H1 (cell line): ENCODE measurements around the gene SLC16A5. TPM values are rescaled to one million over a fixed set of nuclear protein-coding genes. Genes with fewer than 3 reads are reported as not detected.
A peak's percentile ranks its signal among the peaks of the same experiment; 100 is the strongest.

Source experiments
- CTCF ChIA-PET: fragments of 300-600 bp; sonication (Branson Sonifier 250); formaldehyde crosslinking; loops from one replicate; lab custom pipeline; 2021; ENCODE audit not compliant: partially characterized antibody; lab: Charles Lee
- POLR2A ChIA-PET: fragments of 300-600 bp; sonication (Branson Sonifier 250); formaldehyde crosslinking; loops from one replicate; lab custom pipeline; 2021; ENCODE audit warnings: inconsistent platforms; ENCODE audit not compliant: partially characterized antibody; lab: Charles Lee
- DNase-seq, 2 experiments: peaks; one replicate each; pipeline versions ENCODE4 v3.0.0 to v3.0.0-alpha.2; 2010 to 2022; ENCODE audit warnings: low spot score in 2 of 2, low read depth in 1 of 2, mixed read lengths in 1 of 2
- FAIRE-seq: peaks from 2 replicates; lab custom pipeline; 2011; peaks lifted over from hg19 to GRCh38; lab: Jason Lieb, UNC
- H2AFZ ChIP-seq: 2 replicates; pipeline ENCODE4 v1.8.1; 2012; ENCODE audit warnings: low read length, inconsistent platforms
- H2AK5ac ChIP-seq: 2 replicates; pipeline ENCODE4 v1.6.1; 2013; ENCODE audit warnings: low read depth, low read length
- H2BK120ac ChIP-seq: replicated peaks from 2 replicates; pipeline ENCODE3; 2013; ENCODE audit warnings: low read depth, low read length, inconsistent platforms
- H2BK12ac ChIP-seq: 2 replicates; pipeline ENCODE4 v1.6.1; 2013; ENCODE audit warnings: low read depth, low read length
- H2BK15ac ChIP-seq: 2 replicates; pipeline ENCODE4 v1.6.1; 2013; ENCODE audit warnings: low read length
- H2BK20ac ChIP-seq: 2 replicates; pipeline ENCODE4 v1.6.1; 2013; ENCODE audit warnings: low read length
- H2BK5ac ChIP-seq: 2 replicates; pipeline ENCODE4 v1.6.1; 2013; ENCODE audit warnings: low read depth, low read length
- H3K14ac ChIP-seq: 2 replicates; pipeline ENCODE4 v1.6.1; 2013; ENCODE audit warnings: inconsistent platforms; ENCODE audit not compliant: insufficient read length
- H3K18ac ChIP-seq: 2 replicates; pipeline ENCODE4 v1.6.1; 2013; ENCODE audit warnings: low read length; ENCODE audit errors: extremely low read depth
- H3K23ac ChIP-seq: 2 replicates; pipeline ENCODE4 v1.6.1; 2013; ENCODE audit warnings: inconsistent platforms; ENCODE audit not compliant: insufficient read length
- H3K23me2 ChIP-seq: 2 replicates; pipeline ENCODE4 v1.6.1; 2013; ENCODE audit warnings: low read depth, low read length
- H3K27ac ChIP-seq: 2 replicates; pipeline ENCODE4 v1.6.1; 2011; ENCODE audit warnings: low read depth, low read length, inconsistent platforms
- H3K27me3 ChIP-seq, 4 experiments: replicated peaks in 1 of 4; 1 replicate in 1 of 4; 2 replicates in 3 of 4; pipeline versions ENCODE4 v1.6.1 to v1.8.1; 2011 to 2013; ENCODE audit warnings: low read length in 3 of 4, mild to moderate bottlenecking in 3 of 4, inconsistent platforms in 2 of 4, mixed read lengths in 2 of 4, moderate library complexity in 1 of 4; ENCODE audit not compliant: control insufficient read depth in 3 of 4, insufficient read depth in 3 of 4; ENCODE audit errors: extremely low read depth in 1 of 4
- H3K36me3 ChIP-seq, 4 experiments: 2 replicates each; pipeline versions ENCODE4 v1.6.1 to v1.8.1; 2011 to 2013; ENCODE audit warnings: mild to moderate bottlenecking in 4 of 4, low read length in 3 of 4, moderate library complexity in 2 of 4, control low read depth in 1 of 4, inconsistent platforms in 1 of 4; ENCODE audit not compliant: insufficient read depth in 4 of 4, control insufficient read depth in 2 of 4
- H3K4ac ChIP-seq: replicated peaks from 2 replicates; pipeline ENCODE3; 2013; ENCODE audit warnings: low read length, low read depth, mixed read lengths, inconsistent platforms; ENCODE audit not compliant: insufficient read length
- H3K4me1 ChIP-seq, 4 experiments: replicated peaks in 1 of 4; 1 replicate in 1 of 4; 2 replicates in 3 of 4; pipeline versions ENCODE4 v1.6.1 to v1.8.1; 2011 to 2013; ENCODE audit warnings: low read length in 3 of 4, inconsistent platforms in 2 of 4, mixed read lengths in 1 of 4; ENCODE audit not compliant: insufficient read depth in 4 of 4, control insufficient read depth in 3 of 4
- H3K4me2 ChIP-seq, 2 experiments: 2 replicates each; pipeline versions ENCODE4 v1.6.1 to v1.8.1; 2011 to 2013; ENCODE audit warnings: low read depth in 2 of 2, low read length in 2 of 2, control low read depth in 1 of 2, inconsistent platforms in 1 of 2, mild to moderate bottlenecking in 1 of 2; ENCODE audit not compliant: insufficient read depth in 1 of 2
- H3K4me3 ChIP-seq, 4 experiments: fragments of 200-600, 300-600 bp in 1 of 4; sonication (generic), shearing (Covaris generic), sonication (Bioruptor Twin) in 1 of 4; 2 replicates each; pipeline versions ENCODE4 v1.5.1 to v1.8.1; 2011 to 2016; ENCODE audit warnings: low read length in 4 of 4, low read depth in 3 of 4, control low read depth in 2 of 4, inconsistent platforms in 2 of 4, mild to moderate bottlenecking in 2 of 4, mixed read lengths in 1 of 4, moderate library complexity in 1 of 4; ENCODE audit not compliant: insufficient read depth in 2 of 4; ENCODE audit errors: extremely low read depth in 1 of 4
- H3K56ac ChIP-seq: replicated peaks from 2 replicates; pipeline ENCODE3; 2013; ENCODE audit warnings: low read depth, mild to moderate bottlenecking, mixed read lengths, low read length, inconsistent platforms; ENCODE audit not compliant: insufficient read length
- H3K79me1 ChIP-seq: 2 replicates; pipeline ENCODE4 v1.6.1; 2013; ENCODE audit warnings: low read depth, low read length, control low read depth
- H3K79me2 ChIP-seq, 2 experiments: 2 replicates each; pipeline versions ENCODE4 v1.6.1 to v1.8.1; 2012 to 2013; ENCODE audit warnings: low read length in 2 of 2, mild to moderate bottlenecking in 2 of 2, inconsistent platforms in 1 of 2; ENCODE audit not compliant: insufficient read depth in 2 of 2, control insufficient read depth in 1 of 2
- H3K9ac ChIP-seq, 4 experiments: replicated peaks in 1 of 4; 1 replicate in 1 of 4; 2 replicates in 3 of 4; pipeline versions ENCODE4 v1.6.1 to v1.8.1; 2011 to 2013; ENCODE audit warnings: low read depth in 3 of 4, low read length in 3 of 4, control low read depth in 2 of 4, mild to moderate bottlenecking in 2 of 4, moderate library complexity in 2 of 4, inconsistent platforms in 1 of 4; ENCODE audit errors: extremely low read depth in 1 of 4
- H3K9me3 ChIP-seq, 2 experiments: 2 replicates each; pipeline versions ENCODE4 v1.6.1 to v1.8.1; 2012 to 2013; ENCODE audit warnings: mild to moderate bottlenecking in 2 of 2, moderate library complexity in 2 of 2, control low read depth in 1 of 2, inconsistent platforms in 1 of 2, low read depth in 1 of 2, low read length in 1 of 2, mixed read lengths in 1 of 2; ENCODE audit not compliant: insufficient read depth in 2 of 2
- H4K20me1 ChIP-seq, 2 experiments: replicated peaks in 1 of 2; 2 replicates each; pipeline versions ENCODE3 to v1.8.1; 2011 to 2013; ENCODE audit warnings: inconsistent platforms in 2 of 2, low read length in 2 of 2, mild to moderate bottlenecking in 1 of 2; ENCODE audit not compliant: insufficient read depth in 2 of 2, control insufficient read depth in 1 of 2
- H4K5ac ChIP-seq: 2 replicates; pipeline ENCODE4 v1.6.1; 2013; ENCODE audit warnings: low read length, low read depth, mixed read lengths, inconsistent platforms; ENCODE audit not compliant: insufficient read length
- H4K8ac ChIP-seq: 2 replicates; pipeline ENCODE4 v1.8.0; 2013; ENCODE audit warnings: mild to moderate bottlenecking, moderate library complexity, low read length, inconsistent platforms; ENCODE audit not compliant: insufficient read depth; ENCODE audit errors: extremely low read depth
- H4K91ac ChIP-seq: replicated peaks from 2 replicates; pipeline ENCODE3; 2013; ENCODE audit warnings: low read length, mixed read lengths, inconsistent platforms; ENCODE audit not compliant: insufficient read length
- GTF2F1 ChIP-seq: IDR thresholded peaks from 2 replicates; pipeline ENCODE4 v1.6.1; 2012; ENCODE audit warnings: low read depth, low read length, improper control_type of control experiment, borderline replicate concordance
- HDAC2 ChIP-seq, 2 experiments: fragments of 300-600 bp in 1 of 2; sonication (generic) in 1 of 2; IDR thresholded peaks; 2 replicates each; pipeline ENCODE4 v1.6.1; 2011 to 2012; ENCODE audit warnings: low read depth in 2 of 2, low read length in 2 of 2, mild to moderate bottlenecking in 2 of 2, moderate library complexity in 2 of 2, borderline replicate concordance in 1 of 2, inconsistent platforms in 1 of 2
- RFX5 ChIP-seq: IDR thresholded peaks from 2 replicates; pipeline ENCODE4 v1.6.1; 2011; ENCODE audit warnings: low read depth, low read length, improper control_type of control experiment, borderline replicate concordance
- SAP30 ChIP-seq: fragments of 300-600 bp; sonication (generic); IDR thresholded peaks from 2 replicates; pipeline ENCODE4 v1.7.1; 2012; ENCODE audit warnings: low read length, moderate library complexity, mild to moderate bottlenecking, inconsistent platforms; ENCODE audit not compliant: insufficient read depth, insufficient replicate concordance
- TCF12 ChIP-seq: IDR thresholded peaks from 2 replicates; pipeline ENCODE4 v1.6.1; 2011; ENCODE audit warnings: low read depth, mild to moderate bottlenecking, low read length
- WGBS, 2 experiments: shearing (Covaris generic) in 1 of 2; methylation state at CpG; one replicate each; pipeline versions ENCODE4 v1.1.6 to v1.1.7; 2013 to 2015; ENCODE audit warnings: low lambda C conversion rate in 2 of 2, mixed read lengths in 2 of 2, inconsistent platforms in 1 of 2, low coverage in 1 of 2, missing lambda C conversion rate in 1 of 2; ENCODE audit not compliant: insufficient replicate concordance in 2 of 2, insufficient coverage in 1 of 2, insufficient read length in 1 of 2; ENCODE audit errors: extremely low coverage in 1 of 2, missing lambda C conversion rate in 1 of 2; 5-methylcytosine and 5-hydroxymethylcytosine counted together
- polyA plus RNA-seq, 7 experiments: library from polyadenylated mRNA; depleted of rRNA in 3 of 7; stranded (reverse) in 5 of 7; unstranded in 2 of 7; fragments of >200 nt in 5 of 7; fragments of 200-250 nt in 2 of 7; gene quantifications; 1 replicate in 5 of 7; 2 replicates in 1 of 7; 4 replicates in 1 of 7; pipeline versions ENCODE4 v1.2.1 to v1.2.3, GENCODE V29; 2011 to 2013; ENCODE audit warnings: missing spikeins in 2 of 7, mixed read lengths in 2 of 7
- total RNA-seq: library from RNA; stranded (reverse); fragmentation: NEBNext Ultra II Directional; extraction: Animal tissue kit (Norgen Biotek cat#: 25700); gene quantifications from 2 replicates; pipeline ENCODE4 v1.2.1, GENCODE V29; 2021
- TF ChIP-seq, protein P1 (sequence below): IDR thresholded peaks from 2 replicates; pipeline ENCODE4 v1.6.1; 2012; ENCODE audit warnings: inconsistent platforms

SLC16A5 gene
- total and polyA plus RNA-seq, 2 of the 8 experiments (the other 6 are each of a cell fraction or from before 2014, with no cell fraction given): 17.1 to 34.7 TPM

DNA sequence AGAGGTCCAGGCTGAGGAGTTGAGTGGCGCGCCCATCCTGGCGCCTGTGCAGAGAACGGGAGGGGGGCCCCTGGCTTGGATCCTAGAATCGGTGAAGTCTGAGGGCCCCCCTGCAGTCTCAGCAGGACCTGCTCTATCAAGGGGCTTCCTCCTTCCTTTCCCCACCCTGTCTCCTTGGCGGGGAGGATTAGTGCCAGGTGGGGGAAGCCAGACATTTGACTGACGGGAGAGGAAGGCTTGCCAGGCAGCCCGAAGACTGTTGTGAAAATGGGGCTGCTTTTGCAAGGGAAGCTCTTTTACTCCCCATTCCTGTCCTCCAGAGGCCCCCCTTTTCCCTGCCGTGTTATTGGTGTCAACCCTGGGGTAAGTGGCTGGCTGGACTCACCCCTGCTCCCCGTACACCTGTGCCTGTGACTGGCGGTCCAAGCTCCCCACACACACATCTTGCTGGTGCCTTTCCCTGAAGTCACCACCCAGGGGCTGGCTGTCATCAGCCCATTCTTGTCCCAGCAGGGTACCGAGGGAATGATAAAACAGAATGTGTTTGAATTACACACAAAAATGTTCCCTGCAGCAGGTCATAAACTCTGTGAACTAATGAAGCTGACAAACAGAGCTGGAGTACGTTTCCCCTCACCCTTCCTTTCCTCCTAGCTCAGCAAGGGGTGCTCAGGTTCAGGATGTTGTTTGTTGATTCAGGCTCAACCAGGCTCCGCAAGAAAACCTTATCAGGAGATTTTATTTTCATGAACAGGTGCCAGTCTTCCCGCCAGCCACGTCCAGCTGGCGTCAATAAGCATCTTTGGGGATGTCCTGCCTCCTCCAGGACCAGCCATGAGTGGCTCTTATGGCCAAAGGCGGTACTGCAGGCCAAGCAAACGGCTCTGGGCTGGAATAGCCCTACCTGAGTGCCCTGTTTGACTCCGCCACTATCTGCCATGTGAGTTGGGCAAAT is 17.6 kb downstream of the SLC16A5 start:
- peaks cover 0 to 2% (median 0%) of the 10 kb centered on the region in 4 experiments; a peak in 2 of 7 replicates for H3K4me1 ChIP-seq
- WGBS, 2 experiments: 72% methylated on average over 20 of the region's 20 CpGs; no CpG with 5 or more reads in 1 of the 2 experiments
- POLR2A ChIA-PET: interaction anchor here (0.6 to 8.7 kb wide), 17 partner anchors 8 to 231 kb away, joined by 3 to 32 read pairs (median 4); partner anchors contain the start of genes JPT1, MRPL58 and SLC16A5
- H2BK12ac ChIP-seq: no peak overlapping the region
- DNase-seq: peak in 1 of 2 experiments; percentile 81
- no peaks in the 10 kb centered on the region for H3K79me1 ChIP-seq
- H3K9me3 ChIP-seq: peaks cover 0 to 1% of the 10 kb centered on the region in 2 experiments; a peak in 1 of 4 replicates
- no peak overlapping the region for H2AFZ ChIP-seq
- H3K56ac ChIP-seq: no peak overlapping the region
- peak; percentile 52 for FAIRE-seq
- H3K27ac ChIP-seq: no peak overlapping the region; the same call in 1 of the 2 replicates
- no peak overlapping the region for H3K9ac ChIP-seq
- H3K4me2 ChIP-seq: no peak overlapping the region
- no peak overlapping the region for H3K18ac ChIP-seq
- no peak overlapping the region for H3K4ac ChIP-seq
- no peak overlapping the region for H4K5ac ChIP-seq
- peaks cover 0 to 2% (median under 1%) of the 10 kb centered on the region in 4 experiments; a peak in 4 of 8 replicates for H3K36me3 ChIP-seq
- H3K23me2 ChIP-seq: peaks cover 11% of the 10 kb centered on the region; the same call in 1 of the 2 replicates
- no peak overlapping the region for H2BK5ac ChIP-seq
- no peaks in the 10 kb centered on the region for H3K79me2 ChIP-seq
- H4K91ac ChIP-seq: no peak overlapping the region
- no peaks in the 10 kb centered on the region for H3K27me3 ChIP-seq
- H4K20me1 ChIP-seq: no peaks in the 10 kb centered on the region
- no peak overlapping the region for H4K8ac ChIP-seq
- no peak overlapping the region for H3K4me3 ChIP-seq
- H2AK5ac ChIP-seq: no peak overlapping the region
- no peak overlapping the region for H2BK120ac ChIP-seq
- H2BK20ac ChIP-seq: no peak overlapping the region
- no peak overlapping the region for H3K14ac ChIP-seq
- CTCF ChIA-PET: interaction anchor here (0.6 to 6.2 kb wide), 42 partner anchors 10 to 633 kb away, joined by 3 to 81 read pairs (median 6); partner anchors contain the start of genes MRPL58, NT5C and SLC16A5
- H2BK15ac ChIP-seq: no peak overlapping the region
- no peak overlapping the region for H3K23ac ChIP-seq
- TF ChIP-seq, protein P1, sequence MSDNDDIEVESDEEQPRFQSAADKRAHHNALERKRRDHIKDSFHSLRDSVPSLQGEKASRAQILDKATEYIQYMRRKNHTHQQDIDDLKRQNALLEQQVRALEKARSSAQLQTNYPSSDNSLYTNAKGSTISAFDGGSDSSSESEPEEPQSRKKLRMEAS: 0 out of 2 replicates have a peak, but pooled peaks have one; percentile 17
- TF ChIP-seq RFX5: no peak
- TF ChIP-seq HDAC2 (IDR thresholded peaks at IDR 0.05; ENCODE audit: borderline replicate concordance in 1 of 2, low read depth in 2 of 2, low read length in 2 of 2): no peak
- no peak for TF ChIP-seq GTF2F1
- TF ChIP-seq TCF12: no peak
- no peak for TF ChIP-seq SAP30
